ENCODE measurements around the gene ATRX. TPM values are rescaled to one million over a fixed set of nuclear protein-coding genes. Genes with fewer than 3 reads are reported as not detected.

Gene ATRX
- total RNA-seq, 1 experiment from 2014 or later = 64.0 TPM

- 0 out of 2 replicates have a peak, but pooled peaks cover 2% of the 10 kb centered on the region for H3K36me3 ChIP-seq (ENCODE audit: low read depth, low read length)
- no TSS peak for BruUV-seq (replicated peaks)
- TF ChIP-seq CTCF (conservative IDR thresholded peaks at IDR 0.05; ENCODE audit: low read depth, low read length) (no peak), EZH2phosphoT487 (IDR thresholded peaks at IDR 0.05; ENCODE audit: borderline replicate concordance, low read length) (no peak)
- H3K9me2 ChIP-seq (replicated peaks; ENCODE audit: low read length) = no peaks in the 10 kb centered on the region
- H3K4me3 ChIP-seq (ENCODE audit: low read length) = no peak overlapping the region
- H3K4me1 ChIP-seq (ENCODE audit: insufficient read depth, low read length) = no peaks in the 10 kb centered on the region
- intact Hi-C loops (cut with micrococcal nuclease) = no loop called here
- no peaks in the 10 kb centered on the region for H4K20me1 ChIP-seq (ENCODE audit: low read length)
- no peaks in the 10 kb centered on the region for H3K9me3 ChIP-seq (ENCODE audit: low read length)
- H3K9ac ChIP-seq (ENCODE audit: low read length) = no peak overlapping the region
- ChIA-PET POLR2A (ENCODE audit: unreplicated experiment) (no interaction called here), CTCF (no interaction called here)
- no peak overlapping the region for H3K27ac ChIP-seq (ENCODE audit: low read length)
- H3K4me2 ChIP-seq (ENCODE audit: low read length) = no peak overlapping the region
- no peak overlapping the region for H2AFZ ChIP-seq (ENCODE audit: low read length)
- ATAC-seq (no peak), DNase-seq (no peak)
- H3K27me3 ChIP-seq (ENCODE audit: low read length) = no peaks in the 10 kb centered on the region
- no peaks in the 10 kb centered on the region for H3F3A ChIP-seq (ENCODE audit: low read length, unreplicated experiment)
- H3K79me2 ChIP-seq (ENCODE audit: low read length) = no peaks in the 10 kb centered on the region
These were observed 34.2 kb upstream of the ATRX start for GRCh38 chrX:77820091-77820727.

- Histone ChIP-seq H3K27ac (ENCODE audit: low read length) (no peak overlapping the region), H3K79me2 (ENCODE audit: low read length) (no peaks in the 10 kb centered on the region), H4K20me1 (ENCODE audit: low read length) (no peaks in the 10 kb centered on the region), H3K4me1 (ENCODE audit: insufficient read depth, low read length) (no peaks in the 10 kb centered on the region), H3F3A (ENCODE audit: low read length, unreplicated experiment) (no peaks in the 10 kb centered on the region), H3K27me3 (ENCODE audit: low read length) (no peaks in the 10 kb centered on the region), H3K4me2 (ENCODE audit: low read length) (no peak overlapping the region), H3K36me3 (ENCODE audit: low read depth, low read length) (no peaks in the 10 kb centered on the region), H3K9me3 (ENCODE audit: low read length) (no peaks in the 10 kb centered on the region), H2AFZ (ENCODE audit: low read length) (no peak overlapping the region), H3K9me2 (replicated peaks; ENCODE audit: low read length) (no peaks in the 10 kb centered on the region), H3K9ac (ENCODE audit: low read length) (no peak overlapping the region), H3K4me3 (ENCODE audit: low read length) (no peak overlapping the region)
- BruUV-seq (replicated peaks) = no TSS peak
- no peak for ATAC-seq
- DNase-seq = no peak
- ChIA-PET POLR2A (ENCODE audit: unreplicated experiment) (no interaction called here), CTCF (no interaction called here)
- intact Hi-C loops (cut with micrococcal nuclease) = no loop called here
- TF ChIP-seq CTCF (conservative IDR thresholded peaks at IDR 0.05; ENCODE audit: low read depth, low read length) (no peak), EZH2phosphoT487 (IDR thresholded peaks at IDR 0.05; ENCODE audit: borderline replicate concordance, low read length) (no peak), EZH2 (IDR thresholded peaks at IDR 0.05; ENCODE audit: low read length, unreplicated experiment) (no peak)
These were observed 28.2 kb upstream of the ATRX start for GRCh38 chrX:77814210-77814609.

GRCh38 chrX:77802201-77802600 is 16.2 kb upstream of the ATRX start:
- no peaks in the 10 kb centered on the region for H3K9me3 ChIP-seq (ENCODE audit: low read length)
- BruUV-seq (replicated peaks) = no TSS peak
- no peak overlapping the region for H3K4me2 ChIP-seq (ENCODE audit: low read length)
- no peak for TF ChIP-seq EZH2phosphoT487 (IDR thresholded peaks at IDR 0.05; ENCODE audit: borderline replicate concordance, low read length)
- no peak for TF ChIP-seq EZH2 (IDR thresholded peaks at IDR 0.05; ENCODE audit: low read length, unreplicated experiment)
- TF ChIP-seq CTCF (conservative IDR thresholded peaks at IDR 0.05; ENCODE audit: low read depth, low read length) = no peak
- DNase-seq (no peak), ATAC-seq (no peak)
- no peaks in the 10 kb centered on the region for H3F3A ChIP-seq (ENCODE audit: low read length, unreplicated experiment)
- no peak overlapping the region for H2AFZ ChIP-seq (ENCODE audit: low read length)
- no peaks in the 10 kb centered on the region for H3K4me1 ChIP-seq (ENCODE audit: insufficient read depth, low read length)
- no peaks in the 10 kb centered on the region for H4K20me1 ChIP-seq (ENCODE audit: low read length)
- no peaks in the 10 kb centered on the region for H3K9me2 ChIP-seq (replicated peaks; ENCODE audit: low read length)
- H3K9ac ChIP-seq (ENCODE audit: low read length) = no peak overlapping the region
- H3K4me3 ChIP-seq (ENCODE audit: low read length) = no peak overlapping the region
- H3K36me3 ChIP-seq (ENCODE audit: low read depth, low read length) = no peaks in the 10 kb centered on the region
- H3K79me2 ChIP-seq (ENCODE audit: low read length) = no peaks in the 10 kb centered on the region
- no peak overlapping the region for H3K27ac ChIP-seq (ENCODE audit: low read length)
- H3K27me3 ChIP-seq (ENCODE audit: low read length) = no peaks in the 10 kb centered on the region
- intact Hi-C loops (cut with micrococcal nuclease) = no loop called here
- CTCF ChIA-PET = no interaction called here
- POLR2A ChIA-PET (ENCODE audit: unreplicated experiment) = no interaction called here

Data from PC-3 (cell line).